NCI-H748 (cell line): ENCODE data around the gene CYB5R4.
A peak's percentile ranks its signal among the peaks of the same experiment; 100 is the strongest.
"Not testable (repeated sequence)": the region's sequence is repeated elsewhere in the genome, so short reads cannot be mapped to it uniquely, and the experiment has no call there.

Source experiments
- DNase-seq: peaks from one replicate; lab custom pipeline; 2025; ENCODE audit not compliant: unreplicated experiment; lab: John Stamatoyannopoulos, UW

CYB5R4 gene

GRCh38 chr6:83862776-83863471 lies 3.4 kb downstream of the CYB5R4 start:
- DNase-seq = no peak

GRCh38 chr6:83867043-83867442 lies 7.6 kb downstream of the CYB5R4 start:
- DNase-seq = no peak

GRCh38 chr6:83867527-83868161 lies 8.2 kb downstream of the CYB5R4 start:
- DNase-seq = peak; percentile 51

- DNase-seq = peak; percentile 7
These were observed 9.2 kb downstream of the CYB5R4 start for GRCh38 chr6:83868639-83869038.

DNA sequence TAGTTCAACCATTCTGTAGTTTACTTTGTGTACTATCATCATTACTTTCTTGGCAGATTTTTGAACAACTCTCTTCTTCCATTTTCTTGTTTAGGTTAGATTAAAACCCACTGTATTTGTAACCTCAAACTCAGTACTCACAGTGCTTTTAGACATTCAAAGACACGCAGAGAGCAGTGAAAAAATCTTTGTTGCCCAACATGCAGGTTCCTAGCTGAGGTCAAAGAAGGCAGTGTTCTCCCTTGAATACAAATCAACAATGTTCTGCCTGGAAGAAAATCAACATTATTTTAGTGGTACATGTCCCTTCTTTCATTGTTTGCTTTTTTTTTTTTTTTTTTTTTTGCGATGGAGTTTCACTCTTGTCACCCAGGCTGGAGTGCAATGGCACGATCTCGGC lies 11.2 kb downstream of the CYB5R4 start:
- DNase-seq = no peak

DNA sequence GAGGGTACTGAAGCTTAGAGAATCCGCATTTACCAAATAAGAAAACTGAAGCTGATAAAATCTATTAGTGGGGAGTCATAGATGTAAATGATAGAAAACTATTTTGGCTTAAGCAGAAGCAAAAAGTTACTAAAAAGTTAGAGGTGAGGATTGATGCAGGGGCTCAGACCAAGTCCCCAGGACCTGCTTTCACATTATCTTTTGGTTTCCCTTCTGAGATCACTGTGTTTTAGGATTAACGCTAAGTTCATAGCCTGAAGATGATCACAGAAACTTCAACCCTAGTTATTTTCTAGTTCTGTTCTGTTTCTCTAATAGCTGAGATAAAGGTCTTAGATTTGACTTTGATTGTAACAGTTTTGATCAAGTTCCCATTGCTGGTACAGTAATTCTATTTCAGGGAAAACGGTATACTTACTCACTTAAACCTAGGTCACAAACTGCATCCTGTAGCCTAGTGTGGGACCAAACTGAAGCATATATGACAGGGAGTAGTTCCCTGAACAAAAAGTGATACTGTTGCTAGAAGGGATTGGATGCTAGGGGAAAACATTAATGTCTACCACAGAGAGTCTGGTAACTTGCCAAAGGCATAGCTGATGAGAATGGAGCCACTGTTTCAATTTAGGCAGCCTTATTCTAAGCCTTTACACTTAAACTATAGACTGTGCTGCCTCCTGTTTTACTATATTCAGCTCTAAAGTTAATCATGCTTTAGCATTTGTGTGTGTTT lies 13.1 kb downstream of the CYB5R4 start:
- no peak for DNase-seq

- DNase-seq = no peak
These were observed 14.4 kb downstream of the CYB5R4 start for GRCh38 chr6:83873869-83874268.

DNA sequence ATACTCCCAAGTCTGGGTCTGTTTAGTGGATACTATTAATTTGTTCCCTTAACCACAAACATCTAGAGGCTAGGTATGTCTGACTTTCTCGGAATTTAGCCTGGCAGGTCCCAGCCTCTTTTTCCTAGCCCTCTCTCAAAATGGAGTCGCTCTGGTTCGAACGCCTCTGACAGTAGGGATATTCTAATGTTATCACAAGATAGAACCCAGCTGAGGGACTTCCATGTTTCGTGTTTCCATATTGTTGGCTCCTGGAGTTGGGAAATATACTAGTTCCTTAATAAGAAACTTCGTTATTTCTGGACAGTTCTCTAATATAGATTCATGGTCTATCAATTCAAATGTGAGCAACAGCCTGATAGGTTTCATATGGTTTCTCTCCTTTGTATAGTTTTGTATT lies 16.4 kb downstream of the CYB5R4 start:
- DNase-seq = no peak

DNA sequence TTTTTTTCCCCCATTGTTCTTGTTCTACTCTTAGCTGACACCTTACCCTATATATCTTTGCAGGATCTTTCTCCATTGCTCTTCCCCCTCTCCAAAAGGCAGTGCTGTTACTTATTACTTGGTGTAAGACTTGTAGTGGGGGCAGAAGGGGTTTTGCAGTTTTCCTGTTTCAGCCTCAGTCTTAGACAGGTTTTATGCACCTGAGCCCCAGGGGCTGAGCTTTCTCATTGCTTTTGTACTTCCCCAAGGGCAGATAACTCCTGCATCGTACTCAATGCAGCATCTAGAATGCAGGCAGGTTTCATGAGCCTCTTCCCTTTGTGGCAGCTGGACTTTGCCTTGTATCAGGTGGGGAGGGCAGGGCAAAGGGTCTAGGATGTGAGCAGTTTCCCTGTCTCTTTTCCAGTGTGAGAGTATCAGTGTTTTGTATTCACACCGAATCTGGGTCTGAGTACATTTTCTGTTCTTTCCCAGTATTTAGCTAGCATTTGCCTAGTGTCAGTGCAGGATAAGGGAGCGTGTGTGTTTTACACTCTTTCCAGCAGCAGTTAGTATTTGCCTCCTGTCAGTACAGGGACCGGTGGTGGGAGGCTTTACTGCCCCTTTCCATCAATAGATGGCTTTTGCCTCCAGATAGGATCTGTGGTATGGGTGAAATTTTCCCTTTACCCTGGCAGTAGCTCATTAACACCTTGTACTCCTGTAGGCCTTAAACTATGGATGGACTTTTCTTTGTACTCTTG lies 19.6 kb downstream of the CYB5R4 start:
- DNase-seq = no peak

DNA sequence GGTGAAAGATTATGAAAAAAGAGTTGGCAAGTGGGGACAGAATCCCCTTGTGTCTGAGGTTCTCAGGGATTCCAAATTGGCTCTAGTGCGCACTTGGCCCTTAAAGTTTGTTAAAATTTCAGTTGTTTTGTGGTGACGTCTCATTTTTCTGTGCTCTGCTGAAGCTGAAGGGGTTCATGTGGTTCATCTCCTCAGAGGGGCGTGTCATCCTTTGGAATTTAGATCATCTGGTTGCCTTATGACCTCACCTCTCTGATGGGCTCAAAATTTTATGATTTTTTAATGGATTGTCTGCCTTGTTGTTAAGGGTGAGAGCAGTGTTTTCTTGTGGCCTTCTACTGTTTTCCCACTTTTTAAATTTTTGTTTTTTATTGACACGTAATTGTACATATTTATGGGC lies 20.3 kb downstream of the CYB5R4 start:
- DNase-seq = no peak

DNA sequence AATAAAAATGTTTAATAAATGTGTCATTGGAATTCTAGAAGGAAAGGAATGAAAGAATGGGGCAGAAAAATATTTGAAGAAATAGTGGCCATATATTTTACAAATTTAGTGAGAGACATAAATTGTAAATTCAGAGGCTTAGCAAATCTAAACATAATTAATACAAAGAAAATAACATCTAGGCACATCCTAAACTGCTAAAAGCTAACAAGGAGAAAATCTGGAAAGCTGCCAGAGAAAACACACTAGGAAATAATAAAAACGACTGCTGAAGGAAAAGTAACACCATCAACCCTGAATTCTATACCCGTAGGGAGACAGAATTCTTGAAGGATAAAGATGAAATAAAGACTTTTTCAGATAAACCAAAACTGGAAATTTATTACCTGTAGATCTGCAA lies 23.8 kb downstream of the CYB5R4 start:
- peak; percentile 45 for DNase-seq

- peak; percentile 78 for DNase-seq
These were observed 25.0 kb downstream of the CYB5R4 start for GRCh38 chr6:83884523-83884922.

GRCh38 chr6:83885984-83886383 lies 26.5 kb downstream of the CYB5R4 start:
- no peak for DNase-seq

GRCh38 chr6:83889621-83890020 lies 30.1 kb downstream of the CYB5R4 start:
- no peak for DNase-seq

- DNase-seq = no peak
These were observed 31.0 kb downstream of the CYB5R4 start for GRCh38 chr6:83890520-83890919.

- no peak for DNase-seq
These were observed 32.1 kb downstream of the CYB5R4 start for GRCh38 chr6:83891586-83891985.

- DNase-seq = peak; percentile 19
These were observed 33.5 kb downstream of the CYB5R4 start for GRCh38 chr6:83893024-83893423.

- DNase-seq = not testable (repeated sequence)
These were observed 37.6 kb downstream of the CYB5R4 start for GRCh38 chr6:83897094-83897493.

DNA sequence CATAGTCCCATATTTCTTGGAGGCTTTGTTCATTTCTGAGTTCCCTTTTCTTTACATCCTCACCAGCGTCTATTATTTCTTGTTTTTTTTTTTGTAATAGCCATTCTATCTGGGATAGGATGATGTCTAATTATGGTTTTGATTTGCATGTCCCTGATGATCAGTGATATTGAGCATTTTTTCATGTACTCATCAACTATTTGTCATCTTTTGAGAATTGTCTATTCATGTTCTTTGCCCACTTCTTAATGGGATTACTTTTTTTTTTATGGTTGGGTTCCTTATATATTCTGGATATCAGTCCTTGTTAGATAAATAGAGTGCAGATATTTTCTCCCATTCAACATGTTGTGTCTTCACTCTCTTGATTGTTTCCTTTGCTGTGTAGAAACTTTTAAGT lies 42.1 kb downstream of the CYB5R4 start:
- no peak for DNase-seq

- DNase-seq = no peak
These were observed 44.9 kb downstream of the CYB5R4 start for GRCh38 chr6:83904395-83904794.

DNA sequence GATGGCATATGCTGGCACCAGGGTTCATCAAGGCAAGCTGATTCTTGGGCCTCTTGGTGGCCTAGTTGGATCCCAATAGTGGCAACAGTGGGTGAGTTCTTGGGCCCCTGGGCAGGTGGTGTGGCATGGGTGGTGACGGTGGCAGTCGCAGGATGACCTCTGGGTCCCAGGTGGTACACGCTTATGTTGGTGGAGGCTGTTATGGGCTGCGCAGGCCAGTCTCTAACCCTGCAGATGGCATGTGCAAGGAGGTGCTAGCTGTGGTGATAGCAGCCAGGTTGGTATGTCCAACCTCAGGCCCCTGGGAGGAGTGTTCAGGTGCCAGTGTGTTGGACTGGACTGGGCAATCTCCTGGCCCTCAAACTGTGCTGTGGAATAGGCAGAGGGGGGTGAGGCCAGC lies 46.2 kb downstream of the CYB5R4 start:
- no peak for DNase-seq
